ENCODE measurements around the gene C16orf89.

Gene C16orf89

DNA sequence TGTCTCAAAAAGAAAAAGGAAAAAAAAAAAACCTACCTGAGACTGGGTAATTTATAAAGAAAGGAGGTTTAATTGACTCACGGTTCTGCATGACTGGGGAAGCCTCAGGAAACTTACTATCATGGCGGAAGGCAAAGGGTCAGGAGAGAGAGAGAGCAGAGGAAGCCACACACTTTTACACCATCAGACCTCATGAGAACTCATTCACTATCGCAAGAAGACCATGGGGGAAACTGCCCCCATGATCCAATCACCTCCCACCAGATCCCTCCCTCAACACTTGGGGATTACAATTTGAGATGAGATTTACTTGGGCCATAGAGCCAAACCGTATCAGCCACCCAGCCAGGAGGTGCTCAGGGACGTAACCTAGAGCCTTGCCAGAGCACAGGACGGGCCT is 52.9 kb downstream of the C16orf89 start:
- Histone ChIP-seq H3K27ac (no peak overlapping the region), H3K4me3 (no peak overlapping the region)
- TF ChIP-seq, protein P1, sequence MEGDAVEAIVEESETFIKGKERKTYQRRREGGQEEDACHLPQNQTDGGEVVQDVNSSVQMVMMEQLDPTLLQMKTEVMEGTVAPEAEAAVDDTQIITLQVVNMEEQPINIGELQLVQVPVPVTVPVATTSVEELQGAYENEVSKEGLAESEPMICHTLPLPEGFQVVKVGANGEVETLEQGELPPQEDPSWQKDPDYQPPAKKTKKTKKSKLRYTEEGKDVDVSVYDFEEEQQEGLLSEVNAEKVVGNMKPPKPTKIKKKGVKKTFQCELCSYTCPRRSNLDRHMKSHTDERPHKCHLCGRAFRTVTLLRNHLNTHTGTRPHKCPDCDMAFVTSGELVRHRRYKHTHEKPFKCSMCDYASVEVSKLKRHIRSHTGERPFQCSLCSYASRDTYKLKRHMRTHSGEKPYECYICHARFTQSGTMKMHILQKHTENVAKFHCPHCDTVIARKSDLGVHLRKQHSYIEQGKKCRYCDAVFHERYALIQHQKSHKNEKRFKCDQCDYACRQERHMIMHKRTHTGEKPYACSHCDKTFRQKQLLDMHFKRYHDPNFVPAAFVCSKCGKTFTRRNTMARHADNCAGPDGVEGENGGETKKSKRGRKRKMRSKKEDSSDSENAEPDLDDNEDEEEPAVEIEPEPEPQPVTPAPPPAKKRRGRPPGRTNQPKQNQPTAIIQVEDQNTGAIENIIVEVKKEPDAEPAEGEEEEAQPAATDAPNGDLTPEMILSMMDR (IDR thresholded peaks at IDR 0.05), result no peak
- DNase-seq (ENCODE audit: low spot score), result no peak

DNA sequence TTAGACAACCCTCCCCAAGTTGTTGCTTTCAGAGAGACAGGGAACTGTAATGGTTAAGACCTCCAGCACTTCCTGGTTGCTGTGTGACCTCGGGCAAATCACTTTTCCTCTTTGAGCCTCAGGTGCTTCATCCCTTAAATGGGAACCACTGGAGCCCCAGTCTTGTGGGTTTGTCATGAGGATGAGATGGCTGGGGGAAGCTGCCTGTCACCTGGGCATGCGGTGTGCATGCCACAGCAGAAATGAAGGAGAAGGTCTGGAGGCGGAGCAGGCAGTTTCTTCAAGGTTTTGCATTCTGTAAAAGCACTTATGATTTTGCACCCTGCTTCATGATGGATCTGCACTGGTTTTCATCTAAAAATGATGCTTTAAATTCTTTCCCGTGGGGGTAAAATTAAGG is 54.1 kb downstream of the C16orf89 start:
- no peak overlapping the region for H3K4me3 ChIP-seq
- no peak overlapping the region for H3K27ac ChIP-seq
- TF ChIP-seq, protein P1 (IDR thresholded peaks at IDR 0.05), result no peak
- DNase-seq (ENCODE audit: low spot score), result no peak

DNA sequence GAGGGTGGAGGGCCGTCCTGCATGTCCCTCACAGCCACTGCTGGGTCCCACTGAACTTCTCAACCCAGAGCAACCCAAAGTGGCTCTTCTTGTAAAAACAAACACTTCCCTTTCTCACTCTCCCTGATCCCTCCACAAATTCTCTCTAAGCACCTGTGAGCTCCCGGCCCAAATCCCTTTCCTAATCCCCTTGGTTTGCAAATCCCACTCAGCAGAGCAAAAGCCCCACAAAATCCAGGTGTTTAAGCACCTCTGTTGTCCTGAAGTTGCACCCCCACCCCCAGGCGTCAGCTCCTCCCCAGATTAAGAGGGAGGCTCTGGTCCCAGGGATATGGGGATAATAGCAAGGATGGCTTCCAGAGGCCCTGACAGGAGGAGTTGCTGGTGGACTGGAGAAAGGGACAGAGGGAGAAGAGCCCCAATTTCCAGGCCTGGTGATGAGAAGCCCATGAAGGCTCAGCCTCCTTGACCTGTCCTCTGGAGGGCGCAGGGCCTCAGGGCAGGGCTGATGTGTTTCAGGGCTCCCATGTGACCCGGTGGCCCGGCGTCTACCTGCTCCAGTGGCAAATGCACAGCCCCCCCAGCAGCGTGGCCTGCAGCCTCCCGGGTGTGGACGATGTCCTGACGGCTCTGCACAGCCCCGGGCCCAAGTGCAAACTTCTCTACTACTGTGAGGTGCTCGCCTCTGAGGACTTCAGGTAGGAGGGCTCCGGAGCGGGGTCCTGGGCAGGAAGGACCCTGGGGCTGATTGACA is 55.0 kb downstream of the C16orf89 start:
- H3K4me3 ChIP-seq, result no peak overlapping the region
- TF ChIP-seq, protein P1 (IDR thresholded peaks at IDR 0.05), result no peak
- H3K27ac ChIP-seq, result no peak overlapping the region
- no peak for DNase-seq (ENCODE audit: low spot score)

DNA sequence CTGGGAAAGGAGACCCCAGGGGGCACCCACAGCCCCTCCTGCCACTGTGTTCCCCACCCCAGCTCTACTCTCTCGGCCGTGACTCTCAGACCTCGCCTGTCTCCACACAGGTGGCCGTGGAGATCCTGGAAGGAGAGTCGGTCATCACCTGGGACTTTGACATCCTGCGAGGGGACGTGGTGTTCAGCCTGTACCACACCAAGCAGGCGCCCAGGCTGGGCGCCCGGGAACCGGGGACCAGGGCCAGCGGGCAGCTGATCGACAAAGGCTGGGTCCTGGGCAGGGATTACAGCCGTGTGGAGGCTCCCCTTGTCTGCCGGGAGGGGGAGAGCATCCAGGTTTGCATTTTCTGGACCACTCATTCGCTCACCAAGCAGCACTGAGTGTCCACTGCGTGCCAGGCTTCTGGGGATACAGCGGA is 57.4 kb downstream of the C16orf89 start:
- no peak overlapping the region for H3K27ac ChIP-seq
- no peak overlapping the region for H3K4me3 ChIP-seq
- DNase-seq (ENCODE audit: low spot score), result no peak
- TF ChIP-seq, protein P1 (IDR thresholded peaks at IDR 0.05), result no peak

DNA sequence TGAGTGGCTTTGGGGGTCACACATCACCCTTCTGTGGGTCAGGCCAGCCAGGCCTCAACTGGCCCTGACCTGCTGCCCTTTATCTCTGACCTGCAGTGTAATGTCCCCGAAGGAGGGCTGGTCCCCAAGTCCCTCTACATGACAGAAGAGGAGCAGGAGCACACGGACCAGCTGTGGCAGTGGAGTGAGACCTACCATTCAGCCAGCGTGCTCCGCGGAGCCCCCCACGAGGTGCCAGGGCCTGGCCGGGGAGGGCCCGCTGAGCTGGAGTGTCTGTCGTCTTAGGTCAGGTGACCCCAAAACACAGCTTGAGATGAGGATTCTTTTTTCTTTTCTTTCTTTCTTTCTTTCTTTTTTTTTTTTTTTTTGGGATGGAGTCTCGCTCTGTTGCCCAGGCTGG is 58.5 kb downstream of the C16orf89 start:
- no peak for DNase-seq (ENCODE audit: low spot score)
- TF ChIP-seq, protein P1 (IDR thresholded peaks at IDR 0.05), result no peak
- Histone ChIP-seq H3K4me3 (no peak overlapping the region), H3K27ac (no peak overlapping the region)

DNA sequence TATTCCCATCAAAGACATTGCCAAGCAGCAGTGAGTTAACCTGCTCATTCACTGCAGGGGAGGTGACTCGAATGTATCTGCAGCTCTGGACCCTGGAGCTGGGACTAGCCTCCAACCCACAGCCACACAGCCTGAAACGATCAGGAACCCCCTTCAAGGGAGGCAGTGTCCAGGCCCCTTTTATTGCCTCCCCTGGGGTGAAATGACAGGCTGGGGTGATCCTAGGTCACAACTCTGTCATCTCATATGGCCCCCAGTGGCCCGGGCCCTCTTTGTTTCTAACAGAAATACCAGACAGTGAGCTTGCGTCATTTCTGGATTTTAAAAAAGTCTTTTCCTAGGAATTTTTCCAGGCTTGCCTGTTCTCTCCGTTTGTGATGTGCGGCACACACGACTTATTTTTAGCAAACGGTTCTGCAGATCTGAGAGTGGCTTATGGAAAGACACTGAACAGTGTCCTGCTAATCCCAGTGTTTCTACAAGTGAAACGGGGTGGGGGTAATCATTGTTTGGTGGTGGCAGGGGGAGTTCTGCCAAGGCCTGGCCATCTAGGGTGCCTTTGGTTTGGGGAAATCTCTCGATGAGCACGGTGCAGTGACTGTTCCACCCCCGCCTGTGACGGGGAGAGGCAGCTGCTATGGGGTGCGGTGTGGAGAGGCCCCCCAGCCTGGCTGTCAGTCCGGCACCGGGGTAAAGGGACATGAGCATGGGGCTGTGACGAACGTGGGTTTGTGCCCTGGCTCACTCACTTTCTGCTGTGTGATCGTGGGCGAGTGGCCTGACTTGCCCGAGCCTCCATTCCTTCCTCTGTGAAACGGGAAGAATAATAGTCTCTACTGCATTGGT is 59.2 kb downstream of the C16orf89 start:
- TF ChIP-seq, protein P1 (IDR thresholded peaks at IDR 0.05), result no peak
- Histone ChIP-seq H3K27ac (no peak overlapping the region), H3K4me3 (no peak overlapping the region)
- no peak for DNase-seq (ENCODE audit: low spot score)

Data from coronary artery (tissue), 2 donors.